Measurements from ENCODE around the gene MYADML2.
"Not testable (repeated sequence)": the region's sequence is repeated elsewhere in the genome, so short reads cannot be mapped to it uniquely, and the experiment has no call there.

MYADML2 gene

DNA sequence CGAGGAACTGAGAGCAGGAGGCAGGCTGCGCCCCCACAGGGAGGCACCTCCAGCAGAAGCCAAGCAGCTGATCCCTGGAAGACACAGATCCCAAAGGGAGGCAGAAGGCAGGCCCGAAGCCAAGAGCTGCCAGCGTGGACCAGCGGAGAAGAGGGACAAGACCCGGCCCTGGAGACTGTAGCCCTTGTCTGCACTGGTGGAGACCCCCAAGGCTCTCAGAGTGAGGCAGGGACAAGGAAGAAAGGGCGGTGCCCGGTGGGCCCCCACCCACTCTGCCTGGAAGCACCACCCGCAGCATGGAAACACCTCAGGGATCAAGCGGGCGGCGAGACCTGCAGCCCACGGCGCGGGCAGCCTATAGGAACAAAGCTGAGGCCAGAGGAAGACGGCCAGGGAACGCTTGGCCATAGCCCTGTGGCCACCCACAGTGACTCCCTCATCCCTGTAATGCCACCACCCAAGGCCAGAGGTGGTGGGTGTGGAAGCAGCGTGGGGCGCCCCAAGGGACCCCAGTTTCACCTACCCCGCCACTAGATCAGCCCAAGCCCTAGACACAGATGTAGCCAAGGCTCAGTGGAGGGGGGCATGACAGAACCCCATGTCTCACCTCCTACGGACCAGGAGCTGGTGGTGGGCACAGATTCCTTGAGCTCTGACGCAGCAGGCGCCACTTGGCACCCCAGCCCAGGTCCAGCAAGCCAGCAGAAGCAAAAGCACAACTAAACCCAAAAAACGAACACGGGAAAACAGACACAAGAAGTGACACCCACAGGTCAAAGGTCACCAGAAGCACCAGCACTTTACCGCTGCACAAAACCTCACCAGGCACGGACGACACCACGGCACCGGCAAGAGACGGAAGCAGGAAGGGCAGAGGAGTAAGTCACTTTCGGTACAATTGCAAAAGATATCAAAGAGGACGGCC is 26.2 kb downstream of the MYADML2 start:
- H3K79me1 ChIP-seq (ENCODE audit: low read length) = peaks cover 35% of the 10 kb centered on the region
- no peak overlapping the region for H3K4me2 ChIP-seq (ENCODE audit: low read length)
- H3K4me3 ChIP-seq (ENCODE audit: low read length) = no peak overlapping the region
- H3K27me3 ChIP-seq (ENCODE audit: insufficient read depth, low read length, poor library complexity) = no peaks in the 10 kb centered on the region
- H3K36me3 ChIP-seq (ENCODE audit: control insufficient read depth, insufficient read depth, low read length) = peaks cover 6% of the 10 kb centered on the region
- H3K4ac ChIP-seq (ENCODE audit: low read depth, low read length) = no peak overlapping the region
- no peak overlapping the region for H3K9ac ChIP-seq (ENCODE audit: low read length)
- no peak overlapping the region for H3K23ac ChIP-seq (ENCODE audit: low read length)
- H3K18ac ChIP-seq (ENCODE audit: low read length) = no peak overlapping the region
- no peak for DNase-seq
- H4K5ac ChIP-seq (ENCODE audit: low read length) = no peak overlapping the region
- no peak overlapping the region for H2BK5ac ChIP-seq (ENCODE audit: low read length)
- no peak overlapping the region for H2AK5ac ChIP-seq (ENCODE audit: low read length)
- no CpG with 5 or more reads among the region's 33 CpGs for WGBS (ENCODE audit: extremely low coverage, insufficient coverage, low lambda C conversion rate)
- no peak overlapping the region for H2BK15ac ChIP-seq (replicated peaks; ENCODE audit: low read depth)
- H3K4me1 ChIP-seq (ENCODE audit: control insufficient read depth, low read depth, low read length) = peaks cover 25% of the 10 kb centered on the region
- no peak overlapping the region for H3K27ac ChIP-seq (ENCODE audit: low read depth, low read length)
- H4K8ac ChIP-seq (ENCODE audit: low read depth, low read length) = no peak overlapping the region
- H3K79me2 ChIP-seq (ENCODE audit: control insufficient read depth, insufficient read depth, low read length) = peaks cover 61% of the 10 kb centered on the region
- H3K56ac ChIP-seq (ENCODE audit: low read length) = no peak overlapping the region
- H2BK120ac ChIP-seq (ENCODE audit: low read depth, low read length) = no peak overlapping the region

DNA sequence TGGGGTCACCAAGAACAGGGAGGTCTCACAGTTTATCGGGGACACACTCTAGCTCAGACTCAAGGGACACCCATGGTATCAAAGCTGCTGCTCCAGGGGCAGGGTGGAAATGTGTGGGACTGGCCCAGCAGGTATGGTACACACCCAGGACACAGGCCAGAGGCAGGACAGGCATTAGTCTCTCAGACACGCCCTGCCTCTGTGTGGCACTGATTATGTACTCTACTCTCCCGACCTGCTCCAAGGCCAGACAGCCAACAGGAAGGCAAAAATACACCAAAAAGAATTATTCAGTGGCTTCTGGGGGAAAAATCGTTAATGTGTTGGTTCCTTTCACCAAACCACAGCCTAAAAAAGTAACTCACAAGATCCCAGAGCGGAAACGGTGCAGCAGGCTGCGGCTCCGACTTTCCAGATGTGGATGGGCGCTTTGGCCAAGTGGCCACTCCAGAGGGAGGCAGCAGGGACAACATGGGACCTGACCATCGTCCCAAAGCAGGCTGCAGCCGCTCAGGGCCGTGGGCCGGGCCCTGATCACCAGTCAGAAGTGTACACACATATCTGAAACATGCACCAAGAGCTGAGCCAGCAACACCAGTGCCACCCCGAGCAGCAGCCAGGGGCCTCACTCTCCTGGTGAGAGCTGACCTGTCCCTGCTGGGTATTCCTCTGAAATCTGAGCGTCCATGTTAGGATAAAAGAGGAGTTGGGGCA is 28.0 kb downstream of the MYADML2 start:
- H3K56ac ChIP-seq (ENCODE audit: low read length) = no peak overlapping the region

DNA sequence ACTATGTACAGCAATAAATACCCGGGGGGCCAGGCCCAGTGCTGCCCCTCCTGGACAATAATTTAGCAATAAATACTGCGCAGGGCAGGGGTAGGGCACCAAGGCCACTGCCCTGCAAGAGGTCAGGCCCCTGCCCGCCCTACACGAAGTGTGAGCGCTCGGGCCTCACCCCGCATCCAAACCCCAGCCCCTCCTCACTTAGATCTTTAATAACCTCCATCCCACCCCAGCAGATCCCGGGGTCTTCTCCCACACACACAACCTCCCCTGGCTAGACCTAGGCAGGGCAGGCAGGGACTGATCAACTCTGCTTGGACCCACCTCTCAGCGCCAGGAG is 28.7 kb downstream of the MYADML2 start:
- H3K36me3 ChIP-seq (ENCODE audit: control insufficient read depth, insufficient read depth, low read length); H2AK5ac ChIP-seq (ENCODE audit: low read length); H4K8ac ChIP-seq (ENCODE audit: low read depth, low read length); H3K4me2 ChIP-seq (ENCODE audit: low read length); H2BK15ac ChIP-seq (replicated peaks; ENCODE audit: low read depth); H3K4ac ChIP-seq (ENCODE audit: low read depth, low read length); DNase-seq; H3K27me3 ChIP-seq (ENCODE audit: insufficient read depth, low read length, poor library complexity); H3K4me3 ChIP-seq (ENCODE audit: low read length); H3K4me1 ChIP-seq (ENCODE audit: control insufficient read depth, low read depth, low read length); H3K18ac ChIP-seq (ENCODE audit: low read length); H2BK120ac ChIP-seq (ENCODE audit: low read depth, low read length); H3K56ac ChIP-seq (ENCODE audit: low read length); H3K27ac ChIP-seq (ENCODE audit: low read depth, low read length); H4K5ac ChIP-seq (ENCODE audit: low read length); H3K9ac ChIP-seq (ENCODE audit: low read length); H2BK5ac ChIP-seq (ENCODE audit: low read length); H3K23ac ChIP-seq (ENCODE audit: low read length): not testable (repeated sequence)
- WGBS (ENCODE audit: extremely low coverage, insufficient coverage, low lambda C conversion rate) = no CpG with 5 or more reads among the region's 9 CpGs
- H3K79me1 ChIP-seq (ENCODE audit: low read length) = peaks cover 35% of the 10 kb centered on the region
- H3K79me2 ChIP-seq (ENCODE audit: control insufficient read depth, insufficient read depth, low read length) = peaks cover 42% of the 10 kb centered on the region

More for the DNA sequence above, 28.0 kb downstream of the MYADML2 start:
- Histone ChIP-seq H3K4me3 (ENCODE audit: low read length) (no peak overlapping the region), H3K79me2 (ENCODE audit: control insufficient read depth, insufficient read depth, low read length) (peaks cover 47% of the 10 kb centered on the region), H2BK15ac (replicated peaks; ENCODE audit: low read depth) (no peak overlapping the region), H3K18ac (ENCODE audit: low read length) (no peak overlapping the region), H2BK5ac (ENCODE audit: low read length) (no peak overlapping the region), H3K4me1 (ENCODE audit: control insufficient read depth, low read depth, low read length) (peaks cover 13% of the 10 kb centered on the region), H3K4me2 (ENCODE audit: low read length) (no peak overlapping the region), H3K36me3 (ENCODE audit: control insufficient read depth, insufficient read depth, low read length) (peaks cover 6% of the 10 kb centered on the region), H2BK120ac (ENCODE audit: low read depth, low read length) (no peak overlapping the region), H3K27me3 (ENCODE audit: insufficient read depth, low read length, poor library complexity) (no peaks in the 10 kb centered on the region), H3K9ac (ENCODE audit: low read length) (no peak overlapping the region), H3K23ac (ENCODE audit: low read length) (no peak overlapping the region), H2AK5ac (ENCODE audit: low read length) (no peak overlapping the region), H4K5ac (ENCODE audit: low read length) (no peak overlapping the region), H4K8ac (ENCODE audit: low read depth, low read length) (no peak overlapping the region), H3K4ac (ENCODE audit: low read depth, low read length) (no peak overlapping the region), H3K27ac (ENCODE audit: low read depth, low read length) (no peak overlapping the region), H3K79me1 (ENCODE audit: low read length) (peaks cover 35% of the 10 kb centered on the region)
- DNase-seq = no peak
- WGBS (ENCODE audit: extremely low coverage, insufficient coverage, low lambda C conversion rate) = no CpG with 5 or more reads among the region's 15 CpGs

- peak; percentile 78 for DNase-seq
- peaks cover 6% of the 10 kb centered on the region for H3K4me1 ChIP-seq (ENCODE audit: control insufficient read depth, low read depth, low read length)
- H3K23ac ChIP-seq (ENCODE audit: low read length) = peak within 1 kb of the TSS; percentile 48
- peak within 1 kb of the TSS; percentile 81 for H3K4me2 ChIP-seq (ENCODE audit: low read length)
- H3K27me3 ChIP-seq (ENCODE audit: insufficient read depth, low read length, poor library complexity) = no peaks in the 10 kb centered on the region
- no peak within 1 kb of the TSS for H4K8ac ChIP-seq (ENCODE audit: low read depth, low read length)
- H2BK120ac ChIP-seq (ENCODE audit: low read depth, low read length) = no peak within 1 kb of the TSS
- WGBS (ENCODE audit: extremely low coverage, insufficient coverage, low lambda C conversion rate) = no CpG with 5 or more reads among the region's 94 CpGs
- peaks cover 12% of the 10 kb centered on the region for H3K36me3 ChIP-seq (ENCODE audit: control insufficient read depth, insufficient read depth, low read length)
- no peak within 1 kb of the TSS for H3K18ac ChIP-seq (ENCODE audit: low read length)
- peaks cover 33% of the 10 kb centered on the region for H3K79me1 ChIP-seq (ENCODE audit: low read length)
- H2AK5ac ChIP-seq (ENCODE audit: low read length) = no peak within 1 kb of the TSS
- H3K4me3 ChIP-seq (ENCODE audit: low read length) = peak within 1 kb of the TSS; percentile 75
- no peak within 1 kb of the TSS for H2BK5ac ChIP-seq (ENCODE audit: low read length)
- peak within 1 kb of the TSS; percentile 87 for H3K9ac ChIP-seq (ENCODE audit: low read length)
- H3K4ac ChIP-seq (ENCODE audit: low read depth, low read length) = no peak within 1 kb of the TSS
- H3K79me2 ChIP-seq (ENCODE audit: control insufficient read depth, insufficient read depth, low read length) = peaks cover 39% of the 10 kb centered on the region
- H2BK15ac ChIP-seq (replicated peaks; ENCODE audit: low read depth) = no peak within 1 kb of the TSS
- no peak within 1 kb of the TSS for H4K5ac ChIP-seq (ENCODE audit: low read length)
- H3K27ac ChIP-seq (ENCODE audit: low read depth, low read length) = peak within 1 kb of the TSS; percentile 13
- H3K56ac ChIP-seq (ENCODE audit: low read length) = peak within 1 kb of the TSS; percentile 87
Measured at GRCh38 chr17:81917565-81918332, 29.3 kb downstream of the MYADML2 start, which contains the start of gene SIRT7. Gene SIRT7, minus strand, starts transcription at chr17:81918176. Its CDS starts 45 bp downstream, at chr17:81918131.

- H3K18ac ChIP-seq (ENCODE audit: low read length) = no peak overlapping the region
- peak overlapping the region; percentile 15 for H3K23ac ChIP-seq (ENCODE audit: low read length)
- H4K5ac ChIP-seq (ENCODE audit: low read length) = no peak overlapping the region
- peak overlapping the region; percentile 87 for H3K56ac ChIP-seq (ENCODE audit: low read length)
- H3K4me3 ChIP-seq (ENCODE audit: low read length) = no peak overlapping the region
- no peak overlapping the region for H2BK120ac ChIP-seq (ENCODE audit: low read depth, low read length)
- no peaks in the 10 kb centered on the region for H3K27me3 ChIP-seq (ENCODE audit: insufficient read depth, low read length, poor library complexity)
- H2AK5ac ChIP-seq (ENCODE audit: low read length) = no peak overlapping the region
- H2BK5ac ChIP-seq (ENCODE audit: low read length) = no peak overlapping the region
- H3K27ac ChIP-seq (ENCODE audit: low read depth, low read length) = no peak overlapping the region
- no peak overlapping the region for H4K8ac ChIP-seq (ENCODE audit: low read depth, low read length)
- no CpG with 5 or more reads among the region's 21 CpGs for WGBS (ENCODE audit: extremely low coverage, insufficient coverage, low lambda C conversion rate)
- peaks cover 10% of the 10 kb centered on the region for H3K36me3 ChIP-seq (ENCODE audit: control insufficient read depth, insufficient read depth, low read length)
- peak overlapping the region; percentile 81 for H3K4me2 ChIP-seq (ENCODE audit: low read length)
- H2BK15ac ChIP-seq (replicated peaks; ENCODE audit: low read depth) = no peak overlapping the region
- peaks cover 5% of the 10 kb centered on the region for H3K4me1 ChIP-seq (ENCODE audit: control insufficient read depth, low read depth, low read length)
- DNase-seq = peak; percentile 48
- H3K4ac ChIP-seq (ENCODE audit: low read depth, low read length) = no peak overlapping the region
- H3K79me2 ChIP-seq (ENCODE audit: control insufficient read depth, insufficient read depth, low read length) = peaks cover 28% of the 10 kb centered on the region
- peaks cover 27% of the 10 kb centered on the region for H3K79me1 ChIP-seq (ENCODE audit: low read length)
- peak overlapping the region; percentile 87 for H3K9ac ChIP-seq (ENCODE audit: low read length)
Measured at GRCh38 chr17:81916234-81917001, 30.6 kb downstream of the MYADML2 start.
